Activated naive CD4-positive, alpha-beta T cell treated with anti-CD3 and anti-CD28 coated beads for 36 hours (primary cell): ENCODE data around the gene CEBPG. TPM values are rescaled to one million over a fixed set of nuclear protein-coding genes. Genes with fewer than 3 reads are reported as not detected.

Experiments used
- CTCF ChIA-PET: fragments of 350-600 bp; sonication (Branson Sonifier 250); formaldehyde crosslinking; loops from one replicate; lab custom pipeline; 2021; ENCODE audit warnings: antibody characterized with exemption; lab: Charles Lee
- DNase-seq: peaks from one replicate; pipeline ENCODE4 v3.0.0-alpha.2; 2020
- H3K27ac Mint-ChIP-seq: one replicate; pipeline ENCODE4 v1.8.0; 2021; ENCODE audit warnings: mild to moderate bottlenecking, mixed read lengths
- H3K27me3 Mint-ChIP-seq: one replicate; pipeline ENCODE4 v1.8.0; 2021; ENCODE audit warnings: low read depth, mixed read lengths
- H3K36me3 Mint-ChIP-seq: one replicate; pipeline ENCODE4 v1.8.0; 2021; ENCODE audit warnings: low read depth, mixed read lengths
- H3K4me1 Mint-ChIP-seq: one replicate; pipeline ENCODE4 v1.8.0; 2021; ENCODE audit warnings: low read depth, mixed read lengths
- H3K4me3 Mint-ChIP-seq: one replicate; pipeline ENCODE4 v1.8.0; 2021; ENCODE audit warnings: mild to moderate bottlenecking, moderate library complexity, mixed read lengths
- H3K9me3 Mint-ChIP-seq: one replicate; pipeline ENCODE4 v1.8.0; 2021; ENCODE audit warnings: mixed read lengths
- intact Hi-C: fragments of 100-400 bp; cut with micrococcal nuclease; formaldehyde crosslinking; loops from one replicate; pipeline ENCODE4 v1.15.1; 2023
- total RNA-seq, 2 experiments: library from RNA; stranded (reverse); gene quantifications; one replicate each; pipeline ENCODE4 v1.2.3, GENCODE V29; 2021

The CEBPG gene
- total RNA-seq, 2 experiments from 2014 or later, result 37.3 to 38.7 TPM

DNA sequence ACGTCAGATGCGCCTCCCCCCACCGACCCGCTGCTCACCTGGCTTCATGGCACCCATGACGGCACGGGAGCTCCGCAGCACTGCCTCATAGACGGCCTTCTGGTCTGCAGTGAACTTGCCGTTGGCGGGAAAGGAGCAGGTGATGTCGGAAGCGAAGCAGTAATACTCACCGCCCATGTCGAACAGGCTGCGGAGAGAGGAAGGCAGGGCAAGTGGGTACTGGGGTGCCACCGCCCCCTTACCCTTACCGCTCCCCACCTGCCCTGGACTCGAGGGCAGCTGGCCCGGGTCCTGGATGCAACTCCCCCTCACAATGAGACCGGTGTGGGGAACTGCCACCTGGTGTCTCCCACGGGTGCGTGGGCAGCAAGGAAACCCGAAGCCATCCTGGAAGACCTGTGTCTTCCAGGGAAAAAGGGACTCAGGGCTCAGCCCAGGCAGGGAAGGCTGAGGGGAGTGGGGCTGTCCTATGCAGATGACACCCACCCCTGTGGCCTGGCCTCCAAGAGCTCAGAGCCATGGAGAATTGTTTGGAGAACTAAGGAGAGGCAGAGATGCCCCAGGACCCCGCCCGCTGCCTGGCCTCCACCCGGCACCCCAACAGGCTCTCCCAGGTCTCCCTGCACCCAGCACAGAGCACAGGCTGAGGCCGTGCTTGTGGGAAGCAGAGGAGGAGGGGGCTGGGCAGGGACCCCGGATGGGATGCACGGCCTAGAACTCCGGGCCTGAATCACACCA lies 28.3 kb downstream of the CEBPG start:
- Mint-ChIP-seq H3K9me3 (no peaks in the 10 kb centered on the region), H3K27me3 (no peaks in the 10 kb centered on the region), H3K36me3 (no peaks in the 10 kb centered on the region), H3K4me1 (no peaks in the 10 kb centered on the region), H3K4me3 (no peak overlapping the region), H3K27ac (no peak overlapping the region)
- CTCF ChIA-PET, result no interaction called here
- no peak for DNase-seq
- intact Hi-C loops, result no loop called here

DNA sequence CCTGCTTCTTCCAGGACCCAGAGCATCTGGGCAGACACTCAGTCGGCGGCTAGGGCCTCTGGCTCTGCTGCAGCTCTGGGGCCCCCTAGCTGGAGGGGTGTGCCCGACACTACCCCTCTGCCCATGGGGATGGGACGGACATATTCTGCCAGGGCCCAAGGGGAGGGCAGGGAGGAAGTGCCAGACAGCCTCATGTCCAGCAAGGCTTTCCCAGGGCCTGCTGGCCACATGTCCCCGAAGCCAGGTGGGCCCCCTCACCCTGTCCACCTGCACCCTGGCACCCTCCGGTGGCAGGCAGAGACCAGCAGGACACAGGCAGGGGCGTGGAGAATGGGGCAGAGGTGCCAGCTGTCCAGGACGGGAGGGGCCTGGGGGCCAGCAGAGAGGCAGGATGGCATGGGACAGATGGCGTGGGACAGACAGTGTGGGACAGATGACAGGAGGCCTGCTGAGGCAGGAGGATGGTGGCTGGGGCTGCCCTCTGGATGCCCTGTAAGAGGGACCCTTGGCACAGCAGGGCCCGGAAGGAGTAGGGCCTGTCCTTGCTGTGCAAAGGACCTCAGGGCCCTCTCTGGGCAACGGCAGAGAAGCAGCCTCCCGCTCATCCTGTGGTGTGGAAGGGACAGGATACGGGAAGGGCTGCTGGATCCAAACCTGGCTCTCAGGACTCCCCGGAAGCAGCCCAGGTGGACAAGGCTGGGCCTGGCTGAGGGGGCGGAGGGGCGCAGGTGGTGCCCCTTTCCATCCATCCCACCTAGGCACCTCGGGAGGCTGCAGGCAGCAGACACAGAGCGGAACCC lies 29.1 kb downstream of the CEBPG start:
- Mint-ChIP-seq H3K4me1 (no peaks in the 10 kb centered on the region), H3K27me3 (no peaks in the 10 kb centered on the region), H3K9me3 (no peaks in the 10 kb centered on the region), H3K27ac (no peak overlapping the region), H3K36me3 (no peaks in the 10 kb centered on the region), H3K4me3 (no peak overlapping the region)
- no peak for DNase-seq
- CTCF ChIA-PET, result interaction anchor here (5.1 kb wide), 1 partner anchor 160 kb away, joined by 31 read pairs; no protein-coding TSS in a partner anchor
- intact Hi-C loops, result no loop called here

DNA sequence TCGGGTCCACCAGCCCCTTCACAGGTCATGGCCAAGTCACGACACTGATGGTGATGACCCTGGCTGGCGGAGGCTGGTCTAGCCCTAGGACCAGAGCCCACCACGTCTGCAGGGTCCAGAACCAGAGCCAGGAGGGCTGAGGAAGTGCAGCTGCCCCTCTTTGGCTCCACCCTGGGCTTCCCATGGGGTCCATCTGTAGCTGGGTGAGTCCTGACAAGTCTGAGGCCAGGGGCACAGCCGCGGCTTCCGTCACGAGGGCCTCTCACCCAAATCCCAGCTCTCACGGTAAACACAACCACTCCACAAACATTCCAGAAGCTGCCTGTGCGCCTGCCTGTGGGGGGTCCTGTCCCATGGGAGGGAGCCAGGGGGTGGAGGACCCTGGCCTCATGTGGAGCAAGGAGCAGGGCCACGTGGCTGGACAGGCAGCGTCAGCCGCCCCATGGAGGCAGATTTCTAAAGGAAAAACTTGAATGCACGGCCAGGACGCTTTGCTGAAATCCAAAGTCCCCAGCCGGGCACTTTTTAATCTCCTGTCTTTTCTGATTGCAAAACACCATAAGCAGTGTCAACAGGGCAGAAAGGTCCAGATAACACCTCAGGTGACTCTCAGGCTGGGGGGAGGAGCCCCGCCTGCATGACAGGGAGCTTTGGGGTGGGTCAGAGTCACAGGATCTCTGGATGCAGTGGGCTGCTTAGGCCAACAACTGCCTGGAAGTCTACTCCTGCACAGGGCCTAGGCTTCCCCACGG lies 29.9 kb downstream of the CEBPG start:
- no peaks in the 10 kb centered on the region for H3K9me3 Mint-ChIP-seq
- CTCF ChIA-PET, result interaction anchor here (0.7 to 5.1 kb wide), 3 partner anchors 12 to 161 kb away, joined by 3 to 31 read pairs (median 18); no protein-coding TSS in a partner anchor

GRCh38 chr19:33403973-33404304 lies 30.4 kb downstream of the CEBPG start:
- Mint-ChIP-seq H3K27me3 (no peaks in the 10 kb centered on the region), H3K36me3 (no peaks in the 10 kb centered on the region), H3K4me1 (no peaks in the 10 kb centered on the region), H3K4me3 (no peak overlapping the region), H3K27ac (no peak overlapping the region), H3K9me3 (no peaks in the 10 kb centered on the region)
- DNase-seq, result no peak
- CTCF ChIA-PET, result interaction anchor here (0.7 to 5.1 kb wide), 3 partner anchors 12 to 162 kb away, joined by 3 to 31 read pairs (median 18); no protein-coding TSS in a partner anchor
- intact Hi-C loops, result no loop called here

More for the DNA sequence above, 29.9 kb downstream of the CEBPG start:
- Mint-ChIP-seq H3K27ac (no peak overlapping the region), H3K4me3 (no peak overlapping the region), H3K36me3 (no peaks in the 10 kb centered on the region), H3K4me1 (no peaks in the 10 kb centered on the region), H3K27me3 (no peaks in the 10 kb centered on the region)
- intact Hi-C loops, result no loop called here
- no peak for DNase-seq

- CTCF ChIA-PET, result interaction anchor here (1.0 to 5.1 kb wide), 5 partner anchors 8 to 169 kb away, joined by 3 to 31 read pairs (median 18); no protein-coding TSS in a partner anchor
- Mint-ChIP-seq H3K9me3 (no peaks in the 10 kb centered on the region), H3K27ac (no peak overlapping the region), H3K36me3 (no peaks in the 10 kb centered on the region), H3K4me3 (no peak overlapping the region), H3K27me3 (no peaks in the 10 kb centered on the region), H3K4me1 (no peaks in the 10 kb centered on the region)
- DNase-seq, result no peak
- intact Hi-C loops, result loop anchor here (5.0 kb wide), 3 partner anchors 102 to 277 kb away; partner anchors contain the start of gene CEBPA
These were observed 31.2 kb downstream of the CEBPG start for GRCh38 chr19:33404506-33405253.

- H3K27me3 Mint-ChIP-seq, result no peaks in the 10 kb centered on the region
- CTCF ChIA-PET, result interaction anchor here (1.0 to 5.1 kb wide), 7 partner anchors 9 to 181 kb away, joined by 3 to 31 read pairs (median 7); no protein-coding TSS in a partner anchor
- no peak overlapping the region for H3K27ac Mint-ChIP-seq
- no peak for DNase-seq
- no peaks in the 10 kb centered on the region for H3K36me3 Mint-ChIP-seq
- H3K4me3 Mint-ChIP-seq, result no peak overlapping the region
- intact Hi-C loops, result loop anchor here (5.0 kb wide), 3 partner anchors 103 to 278 kb away; partner anchors contain the start of gene CEBPA
- no peaks in the 10 kb centered on the region for H3K4me1 Mint-ChIP-seq
- H3K9me3 Mint-ChIP-seq, result no peaks in the 10 kb centered on the region
These were observed 31.7 kb downstream of the CEBPG start for GRCh38 chr19:33405254-33405552.

DNA sequence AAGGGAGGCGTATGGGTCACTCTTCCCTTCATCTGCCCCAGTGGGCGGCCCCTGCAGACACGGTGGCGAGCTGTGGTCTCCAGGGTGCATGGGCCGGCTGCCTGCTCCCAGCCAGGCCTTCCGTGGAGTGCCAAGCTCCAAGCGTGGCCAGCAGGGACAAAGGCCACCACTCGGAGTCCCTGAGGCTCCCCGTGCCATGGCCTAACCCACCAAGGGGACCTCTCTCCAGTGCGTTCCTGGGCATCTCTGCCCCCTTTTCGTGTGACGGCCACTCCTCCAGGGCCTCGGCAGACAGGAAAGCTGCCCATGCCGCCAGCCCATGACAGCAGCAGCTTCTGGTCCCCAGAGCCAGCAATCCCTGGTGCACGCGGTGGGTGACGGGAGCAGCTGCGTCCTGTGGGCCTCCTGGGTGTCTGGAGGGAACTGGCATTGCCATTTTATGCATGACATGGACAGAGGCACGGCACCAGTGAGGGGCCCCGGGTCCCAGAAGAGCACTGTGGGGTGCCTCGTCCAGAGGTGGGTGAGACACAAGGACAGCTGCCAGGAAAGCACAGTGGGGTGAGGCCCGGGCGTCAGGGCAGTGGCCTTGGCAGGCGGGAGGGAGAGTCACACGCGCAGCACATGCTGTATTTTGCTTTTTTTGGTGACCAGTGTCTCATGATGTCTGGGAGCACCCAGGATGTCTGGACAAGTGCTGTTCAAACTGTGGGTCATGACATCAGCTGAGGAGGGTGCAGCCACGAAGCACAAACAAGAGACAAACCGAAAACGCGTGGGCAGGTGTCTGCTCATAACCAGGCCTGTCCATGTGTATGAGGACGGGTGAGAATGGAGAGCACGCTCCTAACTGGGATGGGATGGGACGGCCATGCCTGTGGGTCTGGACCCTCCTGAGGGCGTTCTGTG lies 32.3 kb downstream of the CEBPG start:
- Mint-ChIP-seq H3K9me3 (no peaks in the 10 kb centered on the region), H3K4me1 (no peaks in the 10 kb centered on the region), H3K4me3 (no peak overlapping the region), H3K27ac (no peak overlapping the region), H3K36me3 (no peaks in the 10 kb centered on the region), H3K27me3 (no peaks in the 10 kb centered on the region)
- intact Hi-C loops, result loop anchor here (1.0 to 5.0 kb wide), 5 partner anchors 104 to 279 kb away; partner anchors contain the start of gene CEBPA
- no peak for DNase-seq
- CTCF ChIA-PET, result interaction anchor here (0.6 to 5.1 kb wide), 12 partner anchors 9 to 182 kb away, joined by 3 to 31 read pairs (median 4); no protein-coding TSS in a partner anchor

DNA sequence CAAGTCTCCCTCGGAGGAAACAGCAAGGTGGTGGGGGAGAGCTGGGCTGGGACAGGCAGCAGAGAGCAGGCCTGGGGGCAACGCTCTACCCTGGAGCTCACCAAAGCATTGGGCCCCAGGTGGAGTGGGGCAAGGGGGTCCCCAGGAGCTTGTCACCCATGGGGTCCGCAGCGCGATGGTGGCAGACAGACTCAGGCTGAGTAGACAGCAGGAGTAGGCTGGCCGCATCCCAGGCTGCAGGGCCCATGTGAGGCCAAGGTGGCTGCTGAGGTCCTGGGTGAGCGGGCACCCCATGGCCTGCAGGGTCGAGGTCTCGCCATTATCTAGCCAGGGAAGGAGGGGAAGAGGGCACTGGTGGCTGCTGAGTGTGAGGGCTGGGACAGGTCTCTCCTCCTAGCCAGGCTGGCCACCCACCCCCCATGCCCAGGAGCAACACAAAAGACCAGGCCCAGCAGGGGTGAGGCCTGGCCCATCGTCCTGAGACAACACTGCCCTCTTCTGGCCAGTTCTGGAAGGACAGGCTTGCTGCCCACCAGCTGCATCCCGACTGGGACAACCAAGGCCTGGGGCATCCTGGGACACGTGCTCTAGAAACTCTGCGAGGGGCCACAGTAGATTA lies 33.1 kb downstream of the CEBPG start:
- intact Hi-C loops, result loop anchor here (1.0 to 5.0 kb wide), 5 partner anchors 104 to 279 kb away; partner anchors contain the start of gene CEBPA
- no peaks in the 10 kb centered on the region for H3K4me1 Mint-ChIP-seq
- H3K36me3 Mint-ChIP-seq, result no peaks in the 10 kb centered on the region
- CTCF ChIA-PET, result interaction anchor here (0.5 to 5.1 kb wide), 16 partner anchors 9 to 266 kb away, joined by 3 to 31 read pairs (median 4); no protein-coding TSS in a partner anchor
- no peak overlapping the region for H3K27ac Mint-ChIP-seq
- DNase-seq, result peak; percentile 84
- no peaks in the 10 kb centered on the region for H3K27me3 Mint-ChIP-seq
- H3K4me3 Mint-ChIP-seq, result no peak overlapping the region
- H3K9me3 Mint-ChIP-seq, result no peaks in the 10 kb centered on the region

- Mint-ChIP-seq H3K9me3 (no peaks in the 10 kb centered on the region), H3K27ac (no peak overlapping the region), H3K4me3 (no peak overlapping the region), H3K36me3 (no peaks in the 10 kb centered on the region), H3K4me1 (no peaks in the 10 kb centered on the region), H3K27me3 (no peaks in the 10 kb centered on the region)
- no peak for DNase-seq
- CTCF ChIA-PET, result interaction anchor here (0.5 to 5.1 kb wide), 10 partner anchors 9 to 266 kb away, joined by 3 to 31 read pairs (median 4); no protein-coding TSS in a partner anchor
- intact Hi-C loops, result loop anchor here (5.0 kb wide), 3 partner anchors 105 to 280 kb away; partner anchors contain the start of gene CEBPA
These were observed 33.6 kb downstream of the CEBPG start for GRCh38 chr19:33407140-33407551.

GRCh38 chr19:33407716-33408115 lies 34.2 kb downstream of the CEBPG start:
- CTCF ChIA-PET, result interaction anchor here (0.5 to 5.1 kb wide), 7 partner anchors 15 to 263 kb away, joined by 3 to 31 read pairs (median 4); no protein-coding TSS in a partner anchor
- no peak for DNase-seq
- no peak overlapping the region for H3K27ac Mint-ChIP-seq
- no peak overlapping the region for H3K4me3 Mint-ChIP-seq
- H3K27me3 Mint-ChIP-seq, result no peaks in the 10 kb centered on the region
- no peaks in the 10 kb centered on the region for H3K4me1 Mint-ChIP-seq
- no peaks in the 10 kb centered on the region for H3K9me3 Mint-ChIP-seq
- no peaks in the 10 kb centered on the region for H3K36me3 Mint-ChIP-seq
- intact Hi-C loops, result loop anchor here (5.0 kb wide), 3 partner anchors 105 to 280 kb away; partner anchors contain the start of gene CEBPA
